Heart right ventricle (tissue), 16 donors: Measurements from ENCODE around the gene MAP3K15. TPM values are rescaled to one million over a fixed set of nuclear protein-coding genes. Genes with fewer than 3 reads are reported as not detected.
"Not testable (repeated sequence)": the region's sequence is repeated elsewhere in the genome, so short reads cannot be mapped to it uniquely, and the experiment has no call there.

Experiments used
- ATAC-seq, 8 donors: fragments of 200-7000 bp; cut with Tn5 transposase; one replicate each; pipeline ENCODE4 v1.9.1; 2020; ENCODE audit warnings: mild to moderate bottlenecking in 8 of 8, moderate library complexity in 8 of 8, moderate number of reproducible peaks in 1 of 8
- DNase-seq, 2 donors: peaks; one replicate each; pipeline ENCODE4 v3.0.0-alpha.2; 2020
- H3K27ac ChIP-seq, 10 donors: fragments of 200-600 bp; sonication (generic) in 2 of 10; one replicate each; pipeline versions ENCODE4 v1.5.0 to v1.8.0; 2020 to 2022; ENCODE audit warnings: mild to moderate bottlenecking in 3 of 10
- H3K27me3 ChIP-seq, 7 donors: fragments of 200-600 bp; one replicate each; pipeline ENCODE4 v1.8.0; 2021 to 2022; ENCODE audit warnings: mild to moderate bottlenecking in 2 of 7
- H3K36me3 ChIP-seq, 9 donors: fragments of 200-600 bp; sonication (generic) in 1 of 9; one replicate each; pipeline versions ENCODE4 v1.5.0 to v1.8.0; 2020 to 2022; ENCODE audit warnings: mild to moderate bottlenecking in 2 of 9
- H3K4me1 ChIP-seq, 9 donors: fragments of 200-600 bp; sonication (generic) in 1 of 9; one replicate each; pipeline versions ENCODE4 v1.5.0 to v1.8.0; 2020 to 2022; ENCODE audit warnings: mild to moderate bottlenecking in 4 of 9
- H3K4me3 ChIP-seq, 10 donors: fragments of 200-600 bp; sonication (generic) in 2 of 10; one replicate each; pipeline versions ENCODE4 v1.5.0 to v1.8.0; 2020 to 2022; ENCODE audit warnings: mild to moderate bottlenecking in 7 of 10, moderate library complexity in 2 of 10
- H3K9me3 ChIP-seq, 11 donors: fragments of 200-600 bp in 10 of 11; sonication (generic) in 2 of 11; one replicate each; pipeline versions ENCODE4 v1.5.0 to v1.8.0; 2013 to 2022; ENCODE audit warnings: mild to moderate bottlenecking in 2 of 11, control low read depth in 1 of 11, moderate library complexity in 1 of 11
- CTCF ChIP-seq, 9 donors: fragments of 200-600 bp; sonication (generic) in 2 of 9; IDR thresholded peaks; one replicate each; pipeline versions ENCODE4 v1.5.0 to v1.8.0; 2021 to 2022; ENCODE audit warnings: antibody characterized with exemption in 9 of 9, mild to moderate bottlenecking in 5 of 9, moderate library complexity in 1 of 9
- WGBS, 2 donors: extraction: QIAGEN DNeasy Blood & Tissue Kit; methylation state at CpG; one replicate each; pipeline ENCODE4 v1.1.7; 2013; ENCODE audit warnings: inconsistent platforms in 1 of 2; 5-methylcytosine and 5-hydroxymethylcytosine counted together
- intact Hi-C, 10 donors: fragments of 100-400 bp; cut with DNase I; formaldehyde crosslinking; loops; one replicate each; pipeline versions ENCODE4 v1.11.1 to v1.14.2; 2022
- polyA plus RNA-seq, 2 donors: library from polyadenylated mRNA; stranded (reverse); fragments of 200-250 nt; gene quantifications; one replicate each; pipeline ENCODE4 v1.2.3, GENCODE V29; 2013
- total RNA-seq, 10 donors: library from RNA; stranded (reverse); fragmentation: NEBNext Ultra II Directional in 3 of 10; extraction: Animal tissue kit (Norgen Biotek cat#: 25700) in 3 of 10; gene quantifications; one replicate each; pipeline versions ENCODE4 v1.2.1 to v1.2.4, GENCODE V29; 2021 to 2023
- donor health status: Arrhythmogenic right ventricular cardiomyopathy.
- donor health status: ischemic (EF 13 %, LVEDD 7.1; RV severe dilation, severe dysfunction).
- donor health status: healthy with polysubstance abuse.
- donor health status: DM: no; HTN: yes; CAD: no.
- donor health status: DM: no; HTN: no; CAD: no.
- donor health status: ischemic (EF 25% LVEDD 6.9; RV normal size, moderate dysfunction).
- donor health status: ischemic (EF 25% LVEDD 5.7; RV mildly dilated, moderate dysfunction).
- donor health status: healthy.
- donor health status: DM: yes; HTN: yes; CAD: no.
- donor health status: Ischemic cardiomyopathy.
- donor health status: ischemic (EF 35%, LVEDD 5.7; RV mildly dilated, moderate dysfunction).
- donor health status: nonischemic (EF 11% LVEDD 7.7; RV severe dilation, severe dysfunction).
- donor health status: DM: yes; HTN: yes; CAD: no.
- donor health status: PGD.
- donor health status: ischemic (EF 29% LVEDD 5.4; RV normal size, mild dysfunction).
- donor health status: nonischemic (EF 23%, LVEDD 6.1; RV moderate dilation, normal function).

MAP3K15 gene
- total and polyA plus RNA-seq, 12 donors: 0.13 to 0.23 (median 0.22) TPM; not detected in 9

- Histone ChIP-seq H3K36me3 (no peaks in the 10 kb centered on the region), H3K4me1 (no peaks in the 10 kb centered on the region), H3K9me3 (no peaks in the 10 kb centered on the region), H3K27me3 (peaks cover 0 to 11% (median 0%) of the 10 kb centered on the region in 7 donors), H3K4me3 (no peak overlapping the region), H3K27ac (no peak overlapping the region)
- intact Hi-C loops: no loop called here
- no peak for TF ChIP-seq CTCF (IDR thresholded peaks at IDR 0.05)
- WGBS, 2 donors: 82 to 86% methylated on average over 4 of the region's 4 CpGs
- DNase-seq (no peak), ATAC-seq (no peak)
Observed at GRCh38 chrX:19457662-19458061, 57.6 kb downstream of the MAP3K15 start.

- H3K27me3 ChIP-seq: peaks cover 0 to 14% (median 0%) of the 10 kb centered on the region in 7 donors
- no peaks in the 10 kb centered on the region for H3K36me3 ChIP-seq
- TF ChIP-seq CTCF (IDR thresholded peaks at IDR 0.05): no peak
- H3K27ac ChIP-seq: no peak overlapping the region
- H3K9me3 ChIP-seq: no peaks in the 10 kb centered on the region
- no peaks in the 10 kb centered on the region for H3K4me1 ChIP-seq
- ATAC-seq: no peak
- intact Hi-C loops: no loop called here
- no peak for DNase-seq
- H3K4me3 ChIP-seq: no peak overlapping the region
- 72 to 77% methylated on average over 7 of the region's 7 CpGs for WGBS, 2 donors
Observed at GRCh38 chrX:19448077-19448476, 67.2 kb downstream of the MAP3K15 start.

GRCh38 chrX:19446397-19446796 is 68.9 kb downstream of the MAP3K15 start:
- no peak for DNase-seq
- Histone ChIP-seq H3K27ac (no peak overlapping the region), H3K4me1 (no peaks in the 10 kb centered on the region), H3K9me3 (no peaks in the 10 kb centered on the region), H3K4me3 (no peak overlapping the region), H3K36me3 (no peaks in the 10 kb centered on the region), H3K27me3 (peaks cover 0 to 14% (median 0%) of the 10 kb centered on the region in 7 donors)
- no peak for ATAC-seq
- intact Hi-C loops: no loop called here
- WGBS, 2 donors: 68 to 83% methylated on average over 4 of the region's 4 CpGs
- TF ChIP-seq CTCF (IDR thresholded peaks at IDR 0.05): no peak

- 81% methylated on average over 8 to 10 of the region's 10 CpGs for WGBS, 2 donors
- H3K36me3 ChIP-seq, DNase-seq, H3K27ac ChIP-seq, H3K4me1 ChIP-seq, H3K9me3 ChIP-seq, H3K4me3 ChIP-seq, intact Hi-C loops, ATAC-seq: not testable (repeated sequence)
- peaks cover 0 to 14% (median 0%) of the 10 kb centered on the region in 7 donors for H3K27me3 ChIP-seq
Observed at GRCh38 chrX:19445772-19446171, 69.5 kb downstream of the MAP3K15 start.

- Histone ChIP-seq H3K4me1 (no peaks in the 10 kb centered on the region), H3K9me3 (no peaks in the 10 kb centered on the region), H3K4me3 (no peak overlapping the region), H3K27me3 (peaks cover 0 to 14% (median 0%) of the 10 kb centered on the region in 7 donors), H3K36me3 (no peaks in the 10 kb centered on the region), H3K27ac (no peak overlapping the region)
- ATAC-seq (no peak), DNase-seq (no peak)
- 80 to 81% methylated on average over 10 of the region's 10 CpGs for WGBS, 2 donors
- intact Hi-C loops: no loop called here
- no peak for TF ChIP-seq CTCF (IDR thresholded peaks at IDR 0.05)
Observed at GRCh38 chrX:19443869-19444526, 71.3 kb downstream of the MAP3K15 start.
